PC-9 (cell line): ENCODE data around the gene PGLYRP2. TPM values are rescaled to one million over a fixed set of nuclear protein-coding genes. Genes with fewer than 3 reads are reported as not detected.

Experiments used
- BruUV-seq: library from RNA; stranded (reverse); fragments of 400-500 nt; replicated peaks from 2 replicates; lab custom pipeline; 2021; lab: Mats Ljungman, UMichigan
- CTCF ChIA-PET: fragments of 300-600 bp; sonication (Branson Sonifier 250); formaldehyde crosslinking; loops from one replicate; lab custom pipeline; 2022; ENCODE audit warnings: antibody characterized with exemption; lab: Charles Lee
- POLR2A ChIA-PET: fragments of 300-600 bp; sonication (Branson Sonifier 250); formaldehyde crosslinking; loops from one replicate; lab custom pipeline; 2022; ENCODE audit warnings: antibody characterized with exemption; ENCODE audit not compliant: unreplicated experiment; lab: Charles Lee
- DNase-seq, 2 experiments: peaks; one replicate each; pipeline versions ENCODE4 v3.0.0 to v3.0.0-alpha.2; 2015 to 2022; ENCODE audit warnings: mixed read lengths in 1 of 2
- H2AFZ ChIP-seq: fragments of 200-600 bp; sonication (generic); 2 replicates; pipeline ENCODE4 v1.8.1; 2017; ENCODE audit warnings: antibody characterized with exemption
- H3F3A ChIP-seq: fragments of 200-600 bp; sonication (generic); 2 replicates; pipeline ENCODE4 v1.8.1; 2017; ENCODE audit warnings: antibody characterized with exemption, mild to moderate bottlenecking, low read depth; ENCODE audit not compliant: insufficient read depth
- H3K27ac ChIP-seq: fragments of 200-600 bp; sonication (generic); 2 replicates; pipeline ENCODE4 v1.6.1; 2016; ENCODE audit warnings: mixed run types
- H3K27me3 ChIP-seq: fragments of 200-600 bp; sonication (generic); 2 replicates; pipeline ENCODE4 v1.6.1; 2016; ENCODE audit warnings: low read depth, mixed run types; ENCODE audit not compliant: insufficient read depth
- H3K36me3 ChIP-seq: fragments of 200-600 bp; sonication (generic); 2 replicates; pipeline ENCODE4 v1.6.1; 2016; ENCODE audit warnings: low read depth, mixed run types
- H3K4me1 ChIP-seq: fragments of 200-600 bp; sonication (generic); replicated peaks from 2 replicates; pipeline ENCODE4 v1.6.1; 2016; ENCODE audit warnings: mixed run types; ENCODE audit not compliant: insufficient read depth
- H3K4me2 ChIP-seq: fragments of 200-600 bp; sonication (generic); 2 replicates; pipeline ENCODE4 v1.6.1; 2017; ENCODE audit warnings: mixed run types
- H3K4me3 ChIP-seq: fragments of 200-600 bp; sonication (generic); 2 replicates; pipeline ENCODE4 v1.6.1; 2016; ENCODE audit warnings: mixed run types
- H3K79me2 ChIP-seq: fragments of 200-600 bp; sonication (generic); 2 replicates; pipeline ENCODE4 v1.6.1; 2017; ENCODE audit warnings: low read depth, mixed run types
- H3K9me2 ChIP-seq: fragments of 200-600 bp; sonication (generic); 2 replicates; pipeline ENCODE4 v1.8.1; 2017; ENCODE audit warnings: mild to moderate bottlenecking; ENCODE audit not compliant: insufficient read depth
- H3K9me3 ChIP-seq: fragments of 200-600 bp; sonication (generic); 2 replicates; pipeline ENCODE4 v1.8.1; 2016; ENCODE audit warnings: low read depth; ENCODE audit not compliant: insufficient read depth
- H4K20me1 ChIP-seq: fragments of 200-600 bp; sonication (generic); 2 replicates; pipeline ENCODE4 v1.8.1; 2017; ENCODE audit not compliant: insufficient read depth
- CTCF ChIP-seq: fragments of 200-600 bp; sonication (generic); conservative IDR thresholded peaks from 2 replicates; pipeline ENCODE4 v1.6.1; 2017; ENCODE audit warnings: mixed run types, antibody characterized with exemption, mild to moderate bottlenecking, moderate library complexity
- EZH2 ChIP-seq: fragments of 200-600 bp; sonication (generic); IDR thresholded peaks from 2 replicates; pipeline ENCODE4 v1.8.0; 2017; ENCODE audit warnings: antibody characterized with exemption, low read depth
- intact Hi-C: fragments of 100-400 bp; cut with micrococcal nuclease; formaldehyde crosslinking; loops from one replicate; pipeline ENCODE4 v1.10.0; 2022; ENCODE audit not compliant: unreplicated experiment
- total RNA-seq: library from RNA; stranded (reverse); gene quantifications from 2 replicates; pipeline ENCODE4 v1.2.3, GENCODE V29; 2021

The PGLYRP2 gene
- total RNA-seq, 1 experiment from 2014 or later: not detected

GRCh38 chr19:15430526-15431120, 48.7 kb downstream of the PGLYRP2 start:
- peaks cover 39% of the 10 kb centered on the region for H3K79me2 ChIP-seq
- H3K4me2 ChIP-seq: peak overlapping the region; percentile 96
- peaks cover 7% of the 10 kb centered on the region; the same call in 1 of the 2 replicates for H3K36me3 ChIP-seq
- no peak for DNase-seq
- no TSS peak for BruUV-seq
- no peaks in the 10 kb centered on the region for H3K9me2 ChIP-seq
- TF ChIP-seq CTCF (no peak), EZH2 (no peak)
- intact Hi-C loops: no loop called here
- CTCF ChIA-PET: no interaction called here
- POLR2A ChIA-PET: no interaction called here
- H3K27ac ChIP-seq: no peak overlapping the region
- no peak overlapping the region for H2AFZ ChIP-seq
- peaks cover 16% of the 10 kb centered on the region; the same call in 1 of the 2 replicates for H3F3A ChIP-seq
- peaks cover 18% of the 10 kb centered on the region for H4K20me1 ChIP-seq
- H3K27me3 ChIP-seq: no peaks in the 10 kb centered on the region
- no peak overlapping the region for H3K4me3 ChIP-seq
- H3K4me1 ChIP-seq: peaks cover 12% of the 10 kb centered on the region
- no peaks in the 10 kb centered on the region for H3K9me3 ChIP-seq

- Histone ChIP-seq H3F3A (peaks cover 16% of the 10 kb centered on the region; the same call in 1 of the 2 replicates), H2AFZ (no peak overlapping the region), H3K4me1 (peaks cover 12% of the 10 kb centered on the region), H3K27ac (no peak overlapping the region), H3K27me3 (no peaks in the 10 kb centered on the region), H3K36me3 (peaks cover 7% of the 10 kb centered on the region; the same call in 1 of the 2 replicates), H3K4me2 (peak overlapping the region; percentile 96; the same call in 1 of the 2 replicates), H3K9me2 (no peaks in the 10 kb centered on the region), H3K4me3 (no peak overlapping the region), H3K79me2 (peaks cover 39% of the 10 kb centered on the region), H4K20me1 (peaks cover 18% of the 10 kb centered on the region), H3K9me3 (no peaks in the 10 kb centered on the region)
- TF ChIP-seq EZH2 (no peak), CTCF (no peak)
- BruUV-seq: no TSS peak
- DNase-seq: no peak
- CTCF ChIA-PET: no interaction called here
- POLR2A ChIA-PET: no interaction called here
- intact Hi-C loops: no loop called here
Measured at GRCh38 chr19:15429825-15430467, 49.4 kb downstream of the PGLYRP2 start.

- ChIA-PET POLR2A (no interaction called here), CTCF (no interaction called here)
- Histone ChIP-seq H4K20me1 (peaks cover 18% of the 10 kb centered on the region), H3K36me3 (peaks cover 8% of the 10 kb centered on the region; the same call in 1 of the 2 replicates), H3K9me3 (no peaks in the 10 kb centered on the region), H3F3A (peaks cover 16% of the 10 kb centered on the region; the same call in 1 of the 2 replicates), H2AFZ (no peak overlapping the region), H3K27me3 (no peaks in the 10 kb centered on the region), H3K4me1 (peaks cover 12% of the 10 kb centered on the region), H3K27ac (no peak overlapping the region), H3K4me2 (no peak overlapping the region), H3K4me3 (no peak overlapping the region), H3K9me2 (no peaks in the 10 kb centered on the region), H3K79me2 (peaks cover 39% of the 10 kb centered on the region)
- no peak for DNase-seq
- no TSS peak for BruUV-seq
- intact Hi-C loops: no loop called here
- no peak for TF ChIP-seq EZH2
- TF ChIP-seq CTCF: no peak
Measured at GRCh38 chr19:15428956-15429824, 50.1 kb downstream of the PGLYRP2 start.
